Osteocyte (in vitro differentiated cells): ENCODE measurements around the gene SKOR2. TPM values are rescaled to one million over a fixed set of nuclear protein-coding genes. Genes with fewer than 3 reads are reported as not detected.

Experiments
- DNase-seq: peaks from one replicate; pipeline ENCODE4 v3.0.0; 2021; ENCODE audit warnings: mixed read lengths; ENCODE audit not compliant: unreplicated experiment; ENCODE audit errors: extremely low spot score
- H3K27ac Mint-ChIP-seq: one replicate; pipeline ENCODE4 v1.8.0; 2021; ENCODE audit warnings: mild to moderate bottlenecking, mixed read lengths; ENCODE audit not compliant: unreplicated experiment
- H3K27me3 Mint-ChIP-seq: one replicate; pipeline ENCODE4 v1.8.0; 2021; ENCODE audit warnings: mixed read lengths; ENCODE audit not compliant: unreplicated experiment
- H3K36me3 Mint-ChIP-seq: one replicate; pipeline ENCODE4 v1.8.0; 2021; ENCODE audit warnings: mixed read lengths; ENCODE audit not compliant: unreplicated experiment
- H3K4me1 Mint-ChIP-seq: one replicate; pipeline ENCODE4 v1.8.0; 2021; ENCODE audit warnings: mixed read lengths; ENCODE audit not compliant: unreplicated experiment
- H3K4me3 Mint-ChIP-seq: one replicate; pipeline ENCODE4 v1.8.0; 2021; ENCODE audit warnings: mild to moderate bottlenecking, moderate library complexity, mixed read lengths; ENCODE audit not compliant: unreplicated experiment
- H3K9me3 Mint-ChIP-seq: one replicate; pipeline ENCODE4 v1.8.0; 2021; ENCODE audit warnings: mixed read lengths; ENCODE audit not compliant: unreplicated experiment
- total RNA-seq: library from RNA; stranded (reverse); gene quantifications from 2 replicates; pipeline ENCODE4 v1.2.1, GENCODE V29; 2021
- TF ChIP-seq, protein P1 (sequence below): fragments of 200-600 bp; sonication (generic); IDR thresholded peaks from 2 replicates; pipeline ENCODE4 v1.5.0; 2021; ENCODE audit warnings: antibody characterized with exemption, mild to moderate bottlenecking, moderate library complexity

Gene SKOR2
- total RNA-seq, 1 donor from 2014 or later = not detected

GRCh38 chr18:47246027-47246971, 5.2 kb downstream of the SKOR2 start:
- Mint-ChIP-seq H3K9me3 (peaks cover 7% of the 10 kb centered on the region), H3K36me3 (peaks cover 3% of the 10 kb centered on the region), H3K4me3 (no peak overlapping the region), H3K27ac (no peak overlapping the region), H3K27me3 (peaks cover 73% of the 10 kb centered on the region), H3K4me1 (peaks cover 2% of the 10 kb centered on the region)
- no peak for DNase-seq
- TF ChIP-seq, protein P1, sequence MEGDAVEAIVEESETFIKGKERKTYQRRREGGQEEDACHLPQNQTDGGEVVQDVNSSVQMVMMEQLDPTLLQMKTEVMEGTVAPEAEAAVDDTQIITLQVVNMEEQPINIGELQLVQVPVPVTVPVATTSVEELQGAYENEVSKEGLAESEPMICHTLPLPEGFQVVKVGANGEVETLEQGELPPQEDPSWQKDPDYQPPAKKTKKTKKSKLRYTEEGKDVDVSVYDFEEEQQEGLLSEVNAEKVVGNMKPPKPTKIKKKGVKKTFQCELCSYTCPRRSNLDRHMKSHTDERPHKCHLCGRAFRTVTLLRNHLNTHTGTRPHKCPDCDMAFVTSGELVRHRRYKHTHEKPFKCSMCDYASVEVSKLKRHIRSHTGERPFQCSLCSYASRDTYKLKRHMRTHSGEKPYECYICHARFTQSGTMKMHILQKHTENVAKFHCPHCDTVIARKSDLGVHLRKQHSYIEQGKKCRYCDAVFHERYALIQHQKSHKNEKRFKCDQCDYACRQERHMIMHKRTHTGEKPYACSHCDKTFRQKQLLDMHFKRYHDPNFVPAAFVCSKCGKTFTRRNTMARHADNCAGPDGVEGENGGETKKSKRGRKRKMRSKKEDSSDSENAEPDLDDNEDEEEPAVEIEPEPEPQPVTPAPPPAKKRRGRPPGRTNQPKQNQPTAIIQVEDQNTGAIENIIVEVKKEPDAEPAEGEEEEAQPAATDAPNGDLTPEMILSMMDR = no peak

DNA sequence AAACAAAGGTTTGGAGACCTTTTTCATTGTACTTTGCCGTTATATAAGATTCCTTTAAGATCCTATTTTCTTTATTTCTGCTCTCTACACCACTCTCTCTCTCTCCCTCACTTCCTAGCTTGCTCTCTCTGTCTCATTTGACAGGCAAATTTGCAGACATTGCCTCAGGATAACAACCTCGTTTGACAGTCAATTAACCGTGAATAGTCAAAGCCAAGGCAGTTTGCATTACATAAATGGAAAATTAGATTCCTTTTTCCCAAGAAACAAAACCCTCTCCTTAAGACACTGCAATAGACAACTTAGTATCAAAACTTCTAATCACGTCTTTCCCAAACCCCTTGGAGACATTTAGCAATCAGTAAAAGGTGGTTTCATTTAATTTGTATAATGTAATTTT, 7.4 kb downstream of the SKOR2 start:
- peaks cover 2% of the 10 kb centered on the region for H3K4me1 Mint-ChIP-seq
- TF ChIP-seq, protein P1 = no peak
- H3K36me3 Mint-ChIP-seq = peaks cover 3% of the 10 kb centered on the region
- H3K27me3 Mint-ChIP-seq = peaks cover 69% of the 10 kb centered on the region
- DNase-seq = no peak
- H3K4me3 Mint-ChIP-seq = no peak overlapping the region
- H3K9me3 Mint-ChIP-seq = peaks cover 7% of the 10 kb centered on the region
- no peak overlapping the region for H3K27ac Mint-ChIP-seq

GRCh38 chr18:47235096-47235495, 16.4 kb downstream of the SKOR2 start:
- Mint-ChIP-seq H3K27me3 (peaks cover 49% of the 10 kb centered on the region), H3K36me3 (no peaks in the 10 kb centered on the region), H3K27ac (no peak overlapping the region), H3K4me3 (no peak overlapping the region), H3K9me3 (no peaks in the 10 kb centered on the region), H3K4me1 (no peaks in the 10 kb centered on the region)
- TF ChIP-seq, protein P1 = no peak
- DNase-seq = no peak

DNA sequence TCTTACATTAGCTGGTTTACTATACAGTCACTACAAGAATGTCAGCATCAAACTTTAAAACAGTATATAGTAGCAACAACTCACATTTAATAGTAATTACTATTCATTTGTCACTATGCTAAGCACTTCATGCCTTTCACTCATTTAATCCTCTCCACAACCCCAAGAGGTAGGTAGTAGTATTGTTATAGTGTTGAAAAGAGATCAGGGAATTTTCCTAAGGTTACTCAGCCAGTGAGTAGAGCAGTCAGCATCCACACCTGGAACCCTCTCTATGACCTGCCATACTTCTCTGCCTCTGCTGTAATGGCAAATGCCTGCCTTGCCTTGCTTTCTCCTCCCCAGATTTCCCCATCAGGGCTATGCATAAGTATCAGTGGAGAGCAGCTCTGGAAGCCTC, 24.8 kb downstream of the SKOR2 start:
- DNase-seq = no peak
- Mint-ChIP-seq H3K36me3 (no peaks in the 10 kb centered on the region), H3K9me3 (no peaks in the 10 kb centered on the region), H3K4me1 (no peaks in the 10 kb centered on the region), H3K4me3 (no peak overlapping the region), H3K27ac (no peak overlapping the region), H3K27me3 (peaks cover 53% of the 10 kb centered on the region)
- TF ChIP-seq, protein P1 = no peak

DNA sequence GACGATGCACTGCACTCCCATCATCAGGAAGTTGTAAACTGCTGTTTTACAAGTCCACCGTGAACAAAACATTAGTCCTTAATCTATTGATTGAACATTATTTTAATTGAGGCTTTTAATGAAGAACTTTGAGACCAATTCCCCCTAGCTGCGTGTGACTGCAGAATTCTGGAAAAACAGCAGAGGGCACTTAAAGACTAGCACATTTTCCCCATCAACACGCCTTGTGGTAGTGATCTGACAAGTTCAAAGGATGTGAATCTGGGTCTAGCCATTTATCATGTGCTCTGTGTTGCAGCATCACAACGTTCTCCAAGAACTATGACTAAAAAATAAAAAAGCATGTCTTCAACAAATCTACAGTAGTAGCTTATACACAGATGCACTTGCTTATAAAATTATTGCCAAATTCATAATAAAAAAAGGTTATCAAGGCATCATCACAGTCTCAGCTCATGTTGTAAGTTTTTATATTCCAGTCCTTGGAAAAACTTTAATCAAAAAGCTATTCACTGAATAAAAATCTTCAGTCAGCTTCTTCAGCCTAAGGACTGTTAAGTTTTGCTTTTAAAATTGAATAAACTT, 35.8 kb downstream of the SKOR2 start:
- no peak overlapping the region for H3K4me3 Mint-ChIP-seq
- H3K27me3 Mint-ChIP-seq = peaks cover 72% of the 10 kb centered on the region
- no peak overlapping the region for H3K27ac Mint-ChIP-seq
- no peak for DNase-seq
- H3K9me3 Mint-ChIP-seq = no peaks in the 10 kb centered on the region
- H3K4me1 Mint-ChIP-seq = no peaks in the 10 kb centered on the region
- no peaks in the 10 kb centered on the region for H3K36me3 Mint-ChIP-seq
- TF ChIP-seq, protein P1 = peak; percentile 65
